GM21576 (cell line): ENCODE results near the gene HSD17B12.

Source experiments
- ATAC-seq: cut with Tn5 transposase; IDR thresholded peaks from one replicate; pipeline ENCODE4 v1.9.1; 2021; ENCODE audit warnings: mild to moderate bottlenecking, moderate library complexity; ENCODE audit not compliant: unreplicated experiment

Gene HSD17B12

GRCh38 chr11:43797337-43797736, 116.8 kb downstream of the HSD17B12 start:
- no peak for ATAC-seq

- no peak for ATAC-seq
These were observed 117.3 kb downstream of the HSD17B12 start for GRCh38 chr11:43797866-43798265.

- no peak for ATAC-seq
These were observed 122.0 kb downstream of the HSD17B12 start for GRCh38 chr11:43802509-43802908.

GRCh38 chr11:43803766-43804165, 123.2 kb downstream of the HSD17B12 start:
- no peak for ATAC-seq

- ATAC-seq, result no peak
These were observed 126.4 kb downstream of the HSD17B12 start for GRCh38 chr11:43806976-43807375.

- ATAC-seq, result no peak
These were observed 130.5 kb downstream of the HSD17B12 start for GRCh38 chr11:43810929-43811596.

- ATAC-seq, result no peak
These were observed 131.9 kb downstream of the HSD17B12 start for GRCh38 chr11:43812471-43812870.

GRCh38 chr11:43818220-43818619, 137.7 kb downstream of the HSD17B12 start:
- ATAC-seq, result no peak

GRCh38 chr11:43819926-43820325, 139.4 kb downstream of the HSD17B12 start:
- ATAC-seq, result no peak

- no peak for ATAC-seq
These were observed 142.8 kb downstream of the HSD17B12 start for GRCh38 chr11:43823316-43823715.

- no peak for ATAC-seq
These were observed 143.3 kb downstream of the HSD17B12 start for GRCh38 chr11:43823851-43824250.

- no peak for ATAC-seq
These were observed 144.8 kb downstream of the HSD17B12 start for GRCh38 chr11:43825217-43825816.

GRCh38 chr11:43830928-43831440, 150.4 kb downstream of the HSD17B12 start:
- ATAC-seq, result no peak

GRCh38 chr11:43832536-43832935, 152.0 kb downstream of the HSD17B12 start:
- ATAC-seq, result no peak

GRCh38 chr11:43833657-43834073, 153.1 kb downstream of the HSD17B12 start:
- no peak for ATAC-seq

GRCh38 chr11:43834286-43834685, 153.7 kb downstream of the HSD17B12 start:
- no peak for ATAC-seq

- no peak for ATAC-seq
These were observed 154.6 kb downstream of the HSD17B12 start for GRCh38 chr11:43835104-43835503.

GRCh38 chr11:43837879-43838278, 157.3 kb downstream of the HSD17B12 start:
- no peak for ATAC-seq

GRCh38 chr11:43842021-43842420, 161.5 kb downstream of the HSD17B12 start:
- ATAC-seq, result no peak

GRCh38 chr11:43845816-43846215, 165.3 kb downstream of the HSD17B12 start:
- ATAC-seq, result no peak

GRCh38 chr11:43852057-43852636, 171.6 kb downstream of the HSD17B12 start:
- peak; percentile 82 for ATAC-seq

GRCh38 chr11:43853781-43854180, 173.2 kb downstream of the HSD17B12 start:
- ATAC-seq, result no peak
